Activated CD8-positive, alpha-beta T cell treated with anti-CD3 and anti-CD28 coated beads for 36 hours (primary cell): Measurements from ENCODE around the gene ZMIZ1. TPM values are rescaled to one million over a fixed set of nuclear protein-coding genes. Genes with fewer than 3 reads are reported as not detected.
A peak's percentile ranks its signal among the peaks of the same experiment; 100 is the strongest.

Experiments
- ATAC-seq: fragments of 200-7000 bp; cut with Tn5 transposase; one replicate; pipeline ENCODE4 v1.10.0; 2021; ENCODE audit warnings: mild to moderate bottlenecking, moderate library complexity
- CTCF ChIA-PET: fragments of 350-600 bp; sonication (Branson Sonifier 250); formaldehyde crosslinking; loops from one replicate; lab custom pipeline; 2021; ENCODE audit warnings: antibody characterized with exemption; lab: Charles Lee
- POLR2A ChIA-PET: fragments of 350-600 bp; sonication (Branson Sonifier 250); formaldehyde crosslinking; loops from one replicate; lab custom pipeline; 2021; ENCODE audit warnings: antibody characterized with exemption; lab: Charles Lee
- DNase-seq: peaks from one replicate; pipeline ENCODE4 v3.0.0-alpha.2; 2020
- H3K27ac Mint-ChIP-seq: one replicate; pipeline ENCODE4 v1.8.0; 2021; ENCODE audit warnings: mild to moderate bottlenecking, mixed read lengths
- H3K27me3 Mint-ChIP-seq: one replicate; pipeline ENCODE4 v1.8.0; 2021; ENCODE audit warnings: mixed read lengths
- H3K36me3 Mint-ChIP-seq: one replicate; pipeline ENCODE4 v1.8.0; 2021; ENCODE audit warnings: low read depth, mixed read lengths
- H3K4me1 Mint-ChIP-seq: one replicate; pipeline ENCODE4 v1.8.0; 2021; ENCODE audit warnings: low read depth, mixed read lengths
- H3K4me3 Mint-ChIP-seq: one replicate; pipeline ENCODE4 v1.8.0; 2021; ENCODE audit warnings: mild to moderate bottlenecking, moderate library complexity, mixed read lengths
- H3K9me3 Mint-ChIP-seq: one replicate; pipeline ENCODE4 v1.8.0; 2021; ENCODE audit warnings: mixed read lengths
- intact Hi-C: fragments of 100-400 bp; cut with micrococcal nuclease; formaldehyde crosslinking; loops from one replicate; pipeline ENCODE4 v1.10.0; 2022
- total RNA-seq, 2 experiments: library from RNA; stranded (reverse); gene quantifications; one replicate each; pipeline ENCODE4 v1.2.3, GENCODE V29; 2021
- TF ChIP-seq, protein P1 (sequence below): fragments of 200-600 bp; IDR thresholded peaks from one replicate; pipeline ENCODE4 v1.8.0; 2022; ENCODE audit warnings: antibody characterized with exemption, mild to moderate bottlenecking

Gene ZMIZ1
- total RNA-seq, 2 experiments from 2014 or later = 46.5 to 52.2 TPM

- Mint-ChIP-seq H3K36me3 (peaks cover 6% of the 10 kb centered on the region), H3K27me3 (no peaks in the 10 kb centered on the region), H3K4me1 (peaks cover 40% of the 10 kb centered on the region), H3K4me3 (no peak overlapping the region), H3K9me3 (no peaks in the 10 kb centered on the region), H3K27ac (no peak overlapping the region)
- no peak for DNase-seq
- intact Hi-C loops = no loop called here
- TF ChIP-seq, protein P1, sequence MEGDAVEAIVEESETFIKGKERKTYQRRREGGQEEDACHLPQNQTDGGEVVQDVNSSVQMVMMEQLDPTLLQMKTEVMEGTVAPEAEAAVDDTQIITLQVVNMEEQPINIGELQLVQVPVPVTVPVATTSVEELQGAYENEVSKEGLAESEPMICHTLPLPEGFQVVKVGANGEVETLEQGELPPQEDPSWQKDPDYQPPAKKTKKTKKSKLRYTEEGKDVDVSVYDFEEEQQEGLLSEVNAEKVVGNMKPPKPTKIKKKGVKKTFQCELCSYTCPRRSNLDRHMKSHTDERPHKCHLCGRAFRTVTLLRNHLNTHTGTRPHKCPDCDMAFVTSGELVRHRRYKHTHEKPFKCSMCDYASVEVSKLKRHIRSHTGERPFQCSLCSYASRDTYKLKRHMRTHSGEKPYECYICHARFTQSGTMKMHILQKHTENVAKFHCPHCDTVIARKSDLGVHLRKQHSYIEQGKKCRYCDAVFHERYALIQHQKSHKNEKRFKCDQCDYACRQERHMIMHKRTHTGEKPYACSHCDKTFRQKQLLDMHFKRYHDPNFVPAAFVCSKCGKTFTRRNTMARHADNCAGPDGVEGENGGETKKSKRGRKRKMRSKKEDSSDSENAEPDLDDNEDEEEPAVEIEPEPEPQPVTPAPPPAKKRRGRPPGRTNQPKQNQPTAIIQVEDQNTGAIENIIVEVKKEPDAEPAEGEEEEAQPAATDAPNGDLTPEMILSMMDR = no peak
- CTCF ChIA-PET = interaction anchor here (1.3 to 2.6 kb wide), 2 partner anchors 9 to 56 kb away, joined by 7 to 10 read pairs; no protein-coding TSS in a partner anchor
- ATAC-seq = no peak
- POLR2A ChIA-PET = interaction anchor here (1.0 kb wide), 1 partner anchor 11 kb away, joined by 4 read pairs; no protein-coding TSS in a partner anchor
Measured at GRCh38 chr10:79139124-79139835, 70.5 kb downstream of the ZMIZ1 start.

GRCh38 chr10:79140085-79140793 is 71.5 kb downstream of the ZMIZ1 start:
- ChIA-PET POLR2A (interaction anchor here (1.0 kb wide), 1 partner anchor 10 kb away, joined by 4 read pairs; no protein-coding TSS in a partner anchor), CTCF (interaction anchor here (2.6 kb wide), 1 partner anchor 55 kb away, joined by 10 read pairs; no protein-coding TSS in a partner anchor)
- H3K27ac Mint-ChIP-seq = peak overlapping the region; percentile 18
- no peak for DNase-seq
- ATAC-seq = no peak
- no peaks in the 10 kb centered on the region for H3K27me3 Mint-ChIP-seq
- H3K4me3 Mint-ChIP-seq = no peak overlapping the region
- H3K9me3 Mint-ChIP-seq = no peaks in the 10 kb centered on the region
- H3K4me1 Mint-ChIP-seq = peaks cover 50% of the 10 kb centered on the region
- peaks cover 6% of the 10 kb centered on the region for H3K36me3 Mint-ChIP-seq
- intact Hi-C loops = no loop called here
- TF ChIP-seq, protein P1 = no peak

GRCh38 chr10:79140855-79141254 is 72.1 kb downstream of the ZMIZ1 start:
- Mint-ChIP-seq H3K4me3 (no peak overlapping the region), H3K27ac (no peak overlapping the region), H3K9me3 (no peaks in the 10 kb centered on the region), H3K36me3 (peaks cover 6% of the 10 kb centered on the region), H3K4me1 (peaks cover 52% of the 10 kb centered on the region), H3K27me3 (no peaks in the 10 kb centered on the region)
- no peak for ATAC-seq
- ChIA-PET POLR2A (no interaction called here), CTCF (interaction anchor here (2.6 kb wide), 1 partner anchor 54 kb away, joined by 10 read pairs; no protein-coding TSS in a partner anchor)
- no peak for DNase-seq
- intact Hi-C loops = no loop called here
- TF ChIP-seq, protein P1 = no peak

DNA sequence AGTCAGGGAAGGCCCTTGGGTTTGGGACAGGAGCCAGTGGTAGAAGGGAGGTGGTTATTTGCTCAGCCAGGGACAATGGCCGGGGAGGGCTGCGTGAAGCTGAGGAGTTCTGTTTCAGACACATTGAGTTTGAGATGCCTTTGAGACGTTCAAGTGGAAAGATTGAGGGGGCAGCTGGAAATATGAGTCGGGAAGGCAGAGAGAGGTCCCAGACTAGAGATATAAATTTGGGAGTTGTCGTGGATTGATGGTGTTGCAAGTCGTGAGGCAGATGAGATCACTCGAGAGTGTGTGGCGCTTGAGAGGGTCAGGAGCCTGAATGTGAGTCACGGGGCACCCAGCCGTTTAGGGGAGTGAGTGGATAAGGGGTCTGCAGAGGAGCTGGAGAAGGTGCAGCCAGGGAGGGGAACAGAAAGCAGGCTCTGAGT is 73.3 kb downstream of the ZMIZ1 start:
- CTCF ChIA-PET = no interaction called here
- intact Hi-C loops = no loop called here
- Mint-ChIP-seq H3K27me3 (no peaks in the 10 kb centered on the region), H3K27ac (no peak overlapping the region), H3K4me1 (peaks cover 54% of the 10 kb centered on the region), H3K9me3 (no peaks in the 10 kb centered on the region), H3K36me3 (peaks cover 6% of the 10 kb centered on the region), H3K4me3 (no peak overlapping the region)
- no peak for ATAC-seq
- no peak for DNase-seq
- TF ChIP-seq, protein P1 = no peak
- POLR2A ChIA-PET = no interaction called here
